ENCODE measurements around the gene CCK. TPM values are rescaled to one million over a fixed set of nuclear protein-coding genes. Genes with fewer than 3 reads are reported as not detected.

Gene CCK
- total RNA-seq, 1 donor, result not detected

- DNase-seq (ENCODE audit: low read depth in 2 of 3, low spot score in 2 of 3), result no peak
Observed at GRCh38 chr3:42270561-42270960, 4.6 kb upstream of the CCK start.

GRCh38 chr3:42269647-42270046, 3.7 kb upstream of the CCK start:
- no peak for DNase-seq (ENCODE audit: low read depth in 2 of 3, low spot score in 2 of 3)

- DNase-seq (ENCODE audit: low read depth in 2 of 3, low spot score in 2 of 3), result no peak
Observed at GRCh38 chr3:42267878-42268277, 1.9 kb upstream of the CCK start.

- DNase-seq (ENCODE audit: low read depth in 2 of 3, low spot score in 2 of 3), result no peak
Observed at GRCh38 chr3:42265059-42265991, 660 bp downstream of the CCK start.

GRCh38 chr3:42264399-42265058, 1.5 kb downstream of the CCK start:
- DNase-seq (ENCODE audit: low read depth in 2 of 3, low spot score in 2 of 3), result peak in 2 of 3 donors; percentile 23 to 39

GRCh38 chr3:42263354-42264346, 2.3 kb downstream of the CCK start:
- DNase-seq (ENCODE audit: low read depth in 2 of 3, low spot score in 2 of 3), result peak in 1 of 3 donors; percentile 20

- DNase-seq (ENCODE audit: low read depth in 2 of 3, low spot score in 2 of 3), result no peak
Observed at GRCh38 chr3:42262525-42262924, 3.5 kb downstream of the CCK start.

GRCh38 chr3:42257007-42257406, 9.0 kb downstream of the CCK start:
- no peak for DNase-seq (ENCODE audit: low read depth in 2 of 3, low spot score in 2 of 3)

GRCh38 chr3:42256135-42256819, 9.7 kb downstream of the CCK start:
- DNase-seq (ENCODE audit: low read depth in 2 of 3, low spot score in 2 of 3), result no peak

- DNase-seq (ENCODE audit: low read depth in 2 of 3, low spot score in 2 of 3), result no peak
Observed at GRCh38 chr3:42254566-42254965, 11.4 kb downstream of the CCK start.

GRCh38 chr3:42250761-42251160, 15.2 kb downstream of the CCK start:
- no peak for DNase-seq (ENCODE audit: low read depth in 2 of 3, low spot score in 2 of 3)

GRCh38 chr3:42247576-42248027, 18.4 kb downstream of the CCK start:
- DNase-seq (ENCODE audit: low read depth in 2 of 3, low spot score in 2 of 3), result peak; percentile 26 to 84 (median 59)

- no peak for DNase-seq (ENCODE audit: low read depth in 2 of 3, low spot score in 2 of 3)
Observed at GRCh38 chr3:42246091-42246490, 19.9 kb downstream of the CCK start.

- DNase-seq (ENCODE audit: low read depth in 2 of 3, low spot score in 2 of 3), result no peak
Observed at GRCh38 chr3:42236611-42237010, 29.4 kb downstream of the CCK start.

- no peak for DNase-seq (ENCODE audit: low read depth in 2 of 3, low spot score in 2 of 3)
Observed at GRCh38 chr3:42235532-42235931, 30.5 kb downstream of the CCK start.

- no peak for DNase-seq (ENCODE audit: low read depth in 2 of 3, low spot score in 2 of 3)
Observed at GRCh38 chr3:42230860-42231259, 35.1 kb downstream of the CCK start.

- peak in 2 of 3 donors; percentile 18 to 45 for DNase-seq (ENCODE audit: low read depth in 2 of 3, low spot score in 2 of 3)
Observed at GRCh38 chr3:42229942-42230688, 35.9 kb downstream of the CCK start.

GRCh38 chr3:42229266-42229941, 36.6 kb downstream of the CCK start:
- DNase-seq (ENCODE audit: low read depth in 2 of 3, low spot score in 2 of 3), result no peak

GRCh38 chr3:42228796-42229195, 37.2 kb downstream of the CCK start:
- peak in 1 of 3 donors; percentile 22 for DNase-seq (ENCODE audit: low read depth in 2 of 3, low spot score in 2 of 3)
